22Rv1 (cell line): ENCODE results near the gene FAM180B.

ENCODE experiments used
- CTCF ChIP-seq: fragments of 450-650 bp; IDR thresholded peaks from 2 replicates; pipeline ENCODE4 v1.5.1; 2017; ENCODE audit warnings: mild to moderate bottlenecking
- ZFX ChIP-seq: fragments of 450-650 bp; IDR thresholded peaks from 2 replicates; pipeline ENCODE4 v1.6.1; 2017; ENCODE audit warnings: antibody characterized with exemption, borderline replicate concordance

GRCh38 chr11:47564933-47565339 is 21.5 kb upstream of the FAM180B start:
- TF ChIP-seq CTCF (no peak), ZFX (no peak)
